HG03025 (cell line): ENCODE results near the gene ZNF277.

Experiments used
- ATAC-seq: cut with Tn5 transposase; IDR thresholded peaks from one replicate; pipeline ENCODE4 v1.9.1; 2021; ENCODE audit warnings: mild to moderate bottlenecking, moderate library complexity; ENCODE audit not compliant: unreplicated experiment, low FRiP score

The ZNF277 gene

GRCh38 chr7:112206238-112206990, at the start of gene ZNF277, which contains the start of gene DOCK4:
ZNF277 (plus strand) TSS chr7:112206695; CDS start chr7:112206717, 22 bp downstream.
DOCK4 (minus strand) TSS chr7:112206399; CDS start chr7:112206138, 261 bp downstream.
- peak; percentile 95 for ATAC-seq

DNA sequence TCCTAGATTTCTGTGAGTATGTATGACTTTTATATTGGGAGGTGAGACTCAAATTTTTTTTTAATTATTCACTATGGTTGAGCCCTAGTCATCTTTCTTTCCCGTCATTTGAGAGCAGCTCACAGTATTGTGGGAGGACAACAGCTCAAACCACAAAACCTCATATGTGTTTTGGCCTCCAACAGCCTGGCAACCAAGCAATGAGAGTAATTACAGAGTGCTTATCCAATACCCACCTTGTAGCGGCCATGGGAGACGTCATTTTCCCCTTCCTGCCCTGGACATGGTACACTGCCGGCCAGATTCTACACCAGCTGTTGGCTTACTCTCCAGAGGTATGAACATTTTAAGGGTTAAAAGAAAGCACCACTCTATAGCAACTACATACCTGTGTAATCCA, 49.4 kb upstream of the ZNF277 start:
- ATAC-seq = no peak

DNA sequence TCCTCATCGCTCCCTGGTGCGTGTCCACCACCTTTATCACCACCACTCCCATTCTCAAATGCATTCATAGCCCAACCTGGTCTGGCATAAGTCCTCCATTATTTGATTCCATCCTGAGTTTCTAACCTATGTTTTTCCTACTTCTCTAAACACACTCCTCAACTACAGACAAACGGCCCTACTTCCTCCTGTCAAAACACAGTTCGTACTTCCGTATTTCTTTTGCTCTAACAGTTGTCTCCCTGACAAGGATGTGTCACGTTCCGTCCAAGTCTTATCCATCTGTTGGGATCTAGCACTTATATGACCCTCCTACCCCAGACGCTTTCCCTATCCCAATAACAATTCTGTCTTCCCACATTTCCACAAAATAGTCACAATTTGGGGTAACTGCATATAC, 47.1 kb upstream of the ZNF277 start:
- ATAC-seq = no peak

GRCh38 chr7:112160130-112160770, 46.2 kb upstream of the ZNF277 start:
- ATAC-seq = no peak

GRCh38 chr7:112160771-112161150, 45.7 kb upstream of the ZNF277 start:
- no peak for ATAC-seq

- ATAC-seq = no peak
Measured at GRCh38 chr7:112161253-112162141, 45.0 kb upstream of the ZNF277 start.

DNA sequence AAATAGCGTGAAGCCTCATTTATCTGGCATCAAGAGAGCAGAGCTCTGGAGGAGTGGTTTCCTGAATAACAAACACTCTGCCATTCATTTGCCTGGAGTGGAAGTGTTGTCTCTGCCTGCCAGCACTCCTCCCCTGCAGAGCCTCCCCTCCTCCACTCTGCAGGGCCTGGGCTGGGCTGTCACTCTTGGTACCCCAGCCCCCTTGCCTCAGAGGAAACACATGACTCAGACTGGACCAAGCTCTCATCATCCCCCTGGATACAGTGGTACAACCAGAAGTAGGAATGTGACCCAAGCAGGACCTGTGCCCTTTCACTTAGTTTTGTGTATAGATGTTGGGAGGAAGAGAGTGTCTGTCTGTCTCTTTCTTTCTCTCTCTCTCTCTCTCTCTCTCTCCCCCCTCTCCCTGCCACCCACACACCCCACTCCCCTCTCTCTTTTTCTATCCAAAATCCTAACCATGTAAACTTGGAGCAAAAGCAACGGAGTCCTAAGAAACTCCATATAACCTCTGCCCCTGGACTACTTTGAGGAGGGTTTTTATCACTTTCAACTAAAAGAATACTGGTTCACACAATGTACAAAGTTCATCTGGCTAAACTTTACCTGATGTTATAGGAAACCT, 44.2 kb upstream of the ZNF277 start:
- no peak for ATAC-seq

GRCh38 chr7:112162784-112163506, 43.5 kb upstream of the ZNF277 start:
- no peak for ATAC-seq

- no peak for ATAC-seq
Measured at GRCh38 chr7:112167147-112167546, 39.3 kb upstream of the ZNF277 start.

DNA sequence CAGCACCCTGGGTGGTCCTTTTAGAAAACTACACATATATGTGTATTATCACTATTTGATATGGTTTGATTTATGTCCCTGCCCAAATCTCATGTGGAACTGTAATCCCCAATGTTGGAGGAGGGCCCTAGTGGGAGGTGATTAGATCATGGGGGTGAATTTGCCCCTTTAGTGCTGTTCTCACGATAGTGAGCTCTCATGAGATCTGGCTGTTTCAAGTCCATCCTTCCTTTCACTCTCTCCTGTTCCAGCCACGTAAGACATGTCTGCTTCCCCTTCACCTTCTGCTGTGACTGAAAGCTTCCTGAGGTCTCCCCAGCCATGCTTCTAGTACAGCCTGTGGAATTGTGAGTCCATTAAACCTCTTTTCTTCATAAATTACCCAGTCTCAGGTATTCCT, 37.6 kb upstream of the ZNF277 start:
- no peak for ATAC-seq

DNA sequence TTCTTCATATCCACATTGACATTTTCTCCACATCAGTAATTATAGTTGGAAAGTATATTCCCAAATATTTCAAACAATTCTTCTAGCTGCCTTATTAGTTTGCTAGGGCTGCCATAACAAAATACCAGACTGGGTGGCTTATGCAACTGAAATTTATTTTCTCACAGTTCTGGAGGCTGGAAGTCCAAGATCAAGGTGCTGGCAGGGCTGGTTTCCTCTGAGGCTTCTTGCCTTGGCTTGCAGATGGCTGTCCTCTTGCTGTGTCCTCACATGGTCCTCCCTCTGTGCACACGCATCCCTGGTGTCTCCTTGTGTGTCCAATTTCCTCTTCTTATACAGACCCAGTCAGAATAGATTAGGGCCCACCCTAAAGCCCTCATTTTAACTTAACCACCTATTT, 34.8 kb upstream of the ZNF277 start:
- no peak for ATAC-seq

DNA sequence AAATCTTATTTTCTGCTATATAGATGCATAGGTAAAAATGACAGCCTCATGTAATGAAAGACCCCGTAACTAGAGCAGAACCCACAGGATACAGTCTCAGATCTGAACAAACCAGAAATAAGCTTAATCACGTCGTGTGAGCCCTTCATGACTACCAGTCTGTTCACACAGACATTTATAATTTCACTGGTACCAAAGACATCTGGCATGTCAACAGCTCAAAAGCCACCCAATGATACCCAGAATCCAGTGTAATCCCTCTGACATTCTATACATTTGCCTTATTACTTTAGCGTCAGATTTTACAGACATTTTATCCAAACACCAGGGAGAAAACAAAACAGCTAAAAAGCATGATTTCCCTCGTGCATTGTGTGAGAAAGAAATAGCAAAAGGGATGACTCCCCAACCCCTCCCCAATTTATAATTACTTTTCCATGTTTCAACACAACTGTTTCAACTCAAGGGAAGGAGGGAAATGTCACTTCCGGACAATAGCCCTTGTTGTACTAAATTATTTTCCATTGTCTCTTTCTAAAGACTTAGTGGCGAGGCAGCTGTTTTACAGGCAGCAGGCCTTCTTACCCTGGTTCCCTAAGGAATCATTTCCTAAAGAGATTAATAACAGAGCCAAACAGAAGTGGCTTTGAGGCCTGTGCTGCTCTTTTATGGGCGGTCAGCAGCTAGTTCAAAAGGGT, 33.5 kb upstream of the ZNF277 start:
- ATAC-seq = no peak

DNA sequence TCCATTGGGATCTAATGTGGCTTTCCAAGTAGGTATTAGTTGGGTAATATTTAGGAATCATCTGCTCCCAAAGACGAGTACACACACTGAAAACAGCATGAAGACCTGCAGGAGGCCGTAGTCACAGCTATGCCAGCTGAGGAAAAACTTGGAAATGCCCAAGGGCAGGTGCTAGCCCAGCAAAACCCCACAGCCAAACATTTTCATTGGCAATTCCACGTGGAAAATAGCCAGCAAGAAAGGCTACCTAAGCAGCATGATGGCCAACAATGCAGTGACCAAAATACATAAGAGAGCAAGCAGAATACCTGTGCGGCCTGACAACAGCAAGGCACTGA, 33.0 kb upstream of the ZNF277 start:
- ATAC-seq = no peak

- no peak for ATAC-seq
Measured at GRCh38 chr7:112174192-112174591, 32.3 kb upstream of the ZNF277 start.

DNA sequence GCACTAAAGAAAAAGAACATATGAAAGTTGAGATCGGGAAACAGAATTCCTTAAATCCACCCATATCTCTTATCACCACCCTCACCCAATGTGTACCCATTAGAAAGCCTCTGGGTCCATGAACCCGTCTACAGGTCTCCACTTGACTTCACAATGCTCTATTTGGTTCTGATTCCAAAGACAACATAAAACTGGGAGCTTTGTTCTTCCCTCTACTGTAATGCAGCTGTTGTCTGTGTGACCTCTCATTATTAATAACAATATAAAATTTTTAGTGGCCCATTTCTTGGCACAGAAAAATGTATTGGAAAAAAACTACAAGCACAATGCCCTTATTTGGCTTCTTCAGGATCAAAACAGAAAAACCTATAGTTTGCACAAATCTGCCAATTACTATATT, 30.3 kb upstream of the ZNF277 start:
- no peak for ATAC-seq

DNA sequence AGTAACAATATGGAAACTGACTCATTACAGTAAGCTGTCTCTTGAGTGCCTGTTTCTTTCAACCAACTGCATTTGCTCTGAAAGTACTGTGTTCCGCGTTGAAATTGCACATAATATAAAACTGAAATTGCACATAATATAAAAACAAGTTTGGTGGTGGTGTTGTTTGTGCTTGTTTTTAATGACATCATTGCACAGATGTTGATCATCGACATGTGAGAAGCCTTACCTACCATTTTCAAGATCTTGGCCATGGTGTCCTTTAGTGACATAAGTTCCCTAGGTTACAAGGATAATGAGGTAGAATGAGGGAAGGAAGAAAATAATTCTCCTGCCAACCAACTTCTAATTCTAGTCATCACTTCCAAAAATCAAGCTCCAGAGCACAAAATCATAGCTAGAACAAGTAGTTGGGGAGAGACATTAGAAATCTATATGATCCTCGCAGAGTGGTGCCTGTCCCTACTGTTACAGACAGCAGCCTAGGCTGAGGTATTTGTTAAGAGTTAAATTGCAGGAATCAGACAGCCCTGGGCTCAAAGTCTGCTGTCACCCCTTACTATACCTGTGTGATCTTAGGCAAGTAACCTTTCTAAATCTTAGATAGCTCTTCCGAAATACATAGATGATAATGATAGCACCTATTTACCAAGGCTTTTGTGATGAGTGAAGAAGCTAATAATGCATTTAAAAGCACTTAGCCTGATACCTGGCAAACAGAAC, 29.6 kb upstream of the ZNF277 start:
- ATAC-seq = no peak

DNA sequence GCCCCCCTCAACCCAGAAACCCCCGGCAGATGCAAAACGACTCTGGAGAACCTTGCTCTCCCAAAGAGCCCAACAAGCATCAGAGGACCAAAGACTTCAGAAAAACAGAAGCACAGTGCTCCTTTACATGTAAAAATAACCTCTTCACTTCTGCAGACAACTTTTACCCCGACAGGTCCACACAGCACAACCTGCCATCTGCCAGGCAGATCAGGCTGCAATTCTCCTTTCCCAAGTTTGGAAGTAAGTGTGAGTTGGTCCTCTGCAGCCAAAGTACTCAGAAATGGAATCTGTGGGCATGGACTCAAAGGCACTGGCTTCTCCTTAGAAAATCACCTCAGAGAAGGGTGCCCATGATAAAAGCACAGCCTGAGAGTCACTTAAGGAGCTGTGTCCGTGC, 26.3 kb upstream of the ZNF277 start:
- no peak for ATAC-seq

- ATAC-seq = no peak
Measured at GRCh38 chr7:112182749-112183148, 23.7 kb upstream of the ZNF277 start.

DNA sequence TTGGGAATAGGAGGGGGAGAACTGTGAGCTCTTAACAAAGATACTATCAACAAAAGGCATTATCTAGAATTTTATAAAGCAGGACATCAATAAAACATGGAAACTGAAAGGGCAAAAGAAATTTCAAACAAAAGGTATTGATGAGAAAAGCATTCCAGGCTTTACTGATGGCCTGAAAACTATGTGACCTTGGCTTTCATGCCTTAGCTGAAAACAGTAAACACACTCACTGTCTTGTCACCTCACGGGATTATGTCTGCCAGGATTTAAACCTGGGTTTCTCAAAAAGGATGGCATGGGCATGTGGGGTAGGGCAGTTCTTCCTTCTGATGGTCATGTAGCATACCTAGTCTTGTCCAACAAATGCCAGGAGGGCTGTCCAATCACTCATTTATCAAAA, 23.2 kb upstream of the ZNF277 start:
- no peak for ATAC-seq
